SK-N-SH (cell line): ENCODE data around the gene CARM1. TPM values are rescaled to one million over a fixed set of nuclear protein-coding genes. Genes with fewer than 3 reads are reported as not detected.

Experiments used
- CTCF ChIA-PET: fragments of 300-600, 350-600 bp; formaldehyde crosslinking; extraction: SDS; loops from one replicate; lab custom pipeline; 2021; lab: Yijun Ruan, JAX
- POLR2A ChIA-PET: fragments of 350-600 bp; sonication (Branson Sonifier 250); formaldehyde crosslinking; extraction: SDS; loops from one replicate; lab custom pipeline; 2020; ENCODE audit warnings: antibody characterized with exemption, inconsistent platforms; lab: Yijun Ruan, JAX
- DNase-seq: peaks from one replicate; pipeline ENCODE4 v3.0.0; 2012
- H2AFZ ChIP-seq: fragments of 200-600 bp; sonication (generic); 2 replicates; pipeline ENCODE4 v1.8.1; 2016; ENCODE audit warnings: antibody characterized with exemption, mild to moderate bottlenecking, low read depth
- H3F3A ChIP-seq: fragments of 200-600 bp; sonication (generic); replicated peaks from 2 replicates; pipeline ENCODE3; 2016; ENCODE audit warnings: antibody characterized with exemption, mild to moderate bottlenecking; ENCODE audit not compliant: insufficient read depth
- H3K27ac ChIP-seq, 2 experiments: fragments of 200-500 bp in 1 of 2; fragments of 200-600 bp in 1 of 2; sonication (Bioruptor generic) in 1 of 2; sonication (generic), shearing (Covaris generic) in 1 of 2; 2 replicates each; pipeline versions ENCODE4 v1.5.1 to v1.6.1; 2014 to 2016; ENCODE audit warnings: low read depth in 2 of 2, inconsistent platforms in 1 of 2, low read length in 1 of 2, mild to moderate bottlenecking in 1 of 2, mixed read lengths in 1 of 2
- H3K27me3 ChIP-seq: fragments of 200-600 bp; sonication (generic), shearing (Covaris generic); 2 replicates; pipeline ENCODE4 v1.6.1; 2016; ENCODE audit warnings: mixed run types; ENCODE audit not compliant: insufficient read depth
- H3K36me3 ChIP-seq, 2 experiments: fragments of 200-500 bp in 1 of 2; fragments of 200-600 bp in 1 of 2; sonication (Bioruptor generic) in 1 of 2; sonication (generic) in 1 of 2; replicated peaks in 1 of 2; 2 replicates each; pipeline versions ENCODE3 to v1.5.1; 2014 to 2016; ENCODE audit warnings: low read length in 1 of 2, mild to moderate bottlenecking in 1 of 2; ENCODE audit not compliant: insufficient read depth in 2 of 2, control insufficient read depth in 1 of 2
- H3K4me1 ChIP-seq, 2 experiments: fragments of 200-500 bp in 1 of 2; fragments of 200-600 bp in 1 of 2; sonication (Bioruptor generic) in 1 of 2; sonication (generic), shearing (Covaris generic) in 1 of 2; 2 replicates each; pipeline versions ENCODE4 v1.5.1 to v1.6.1; 2014 to 2016; ENCODE audit warnings: low read depth in 1 of 2, low read length in 1 of 2, mixed run types in 1 of 2; ENCODE audit not compliant: insufficient read depth in 2 of 2, control insufficient read depth in 1 of 2
- H3K4me2 ChIP-seq: fragments of 200-600 bp; sonication (generic), shearing (Covaris generic); 2 replicates; pipeline ENCODE4 v1.6.1; 2017; ENCODE audit warnings: mixed run types
- H3K4me3 ChIP-seq, 2 experiments: fragments of 200-500 bp in 1 of 2; fragments of 200-600 bp in 1 of 2; sonication (Bioruptor generic) in 1 of 2; sonication (generic), shearing (Covaris generic) in 1 of 2; 2 replicates each; pipeline versions ENCODE4 v1.5.1 to v1.8.1; 2014 to 2016; ENCODE audit warnings: low read depth in 2 of 2, inconsistent platforms in 1 of 2, low read length in 1 of 2, mild to moderate bottlenecking in 1 of 2, mixed read lengths in 1 of 2, moderate library complexity in 1 of 2
- H3K79me2 ChIP-seq: fragments of 200-600 bp; sonication (generic); 2 replicates; pipeline ENCODE4 v1.8.1; 2017; ENCODE audit warnings: mild to moderate bottlenecking; ENCODE audit not compliant: insufficient read depth
- H3K9ac ChIP-seq: fragments of 200-600 bp; sonication (generic); 2 replicates; pipeline ENCODE4 v1.6.1; 2017; ENCODE audit warnings: mixed run types
- H3K9me2 ChIP-seq: fragments of 200-600 bp; sonication (generic); 2 replicates; pipeline ENCODE4 v1.6.1; 2017; ENCODE audit warnings: mixed run types
- H3K9me3 ChIP-seq: fragments of 200-600 bp; sonication (generic); 2 replicates; pipeline ENCODE4 v1.6.1; 2017; ENCODE audit warnings: mixed run types, mild to moderate bottlenecking, moderate library complexity
- H4K20me1 ChIP-seq: fragments of 200-600 bp; sonication (generic); 2 replicates; pipeline ENCODE4 v1.6.1; 2017; ENCODE audit warnings: mild to moderate bottlenecking, mixed run types; ENCODE audit not compliant: insufficient read depth
- CHD2 ChIP-seq: fragments of 150-350 bp; IDR thresholded peaks from 2 replicates; pipeline ENCODE4 v1.6.1; 2018; ENCODE audit warnings: low read length; ENCODE audit not compliant: partially characterized antibody
- ELF1 ChIP-seq: IDR thresholded peaks from 2 replicates; pipeline ENCODE4 v1.4.0; 2012
- EZH2phosphoT487 ChIP-seq: fragments of 200-600 bp; sonication (generic); IDR thresholded peaks from 2 replicates; pipeline ENCODE4 v1.6.1; 2017; ENCODE audit warnings: low read depth, mixed run types, mild to moderate bottlenecking, antibody characterized with exemption, moderate library complexity, borderline replicate concordance
- FOSL2 ChIP-seq: IDR thresholded peaks from 2 replicates; pipeline ENCODE4 v1.4.0; 2012; ENCODE audit warnings: low read depth, mild to moderate bottlenecking, moderate library complexity, borderline replicate concordance
- FOXJ3 ChIP-seq: sonication (generic); formaldehyde crosslinking; IDR thresholded peaks from 2 replicates; pipeline ENCODE4 v1.5.1; 2020; ENCODE audit warnings: mild to moderate bottlenecking, missing genetic modification reagents
- GABPA ChIP-seq: IDR thresholded peaks from 2 replicates; pipeline ENCODE4 v1.4.0; 2012; ENCODE audit warnings: low read depth, mild to moderate bottlenecking
- NRF1 ChIP-seq: IDR thresholded peaks from 2 replicates; pipeline ENCODE4 v1.6.1; 2012; ENCODE audit warnings: low read depth, mild to moderate bottlenecking, low read length
- POLR2AphosphoS5 ChIP-seq: IDR thresholded peaks from 2 replicates; pipeline ENCODE4 v1.6.1; 2012; ENCODE audit warnings: low read depth, low read length
- TCF12 ChIP-seq: IDR thresholded peaks from 2 replicates; pipeline ENCODE4 v1.4.0; 2012
- YY1 ChIP-seq: IDR thresholded peaks from 2 replicates; pipeline ENCODE4 v1.4.0; 2012; ENCODE audit warnings: low read depth, mild to moderate bottlenecking
- WGBS: methylation state at CpG from one replicate; pipeline ENCODE4 v1.1.6; 2017; ENCODE audit warnings: low lambda C conversion rate; 5-methylcytosine and 5-hydroxymethylcytosine counted together
- polyA plus RNA-seq, 3 experiments: library from polyadenylated mRNA; depleted of rRNA; stranded (reverse); fragments of >200 nt; gene quantifications; 2 replicates each; pipeline ENCODE4 v1.2.3, GENCODE V29; 2012
- TF ChIP-seq, protein P1 (sequence below): IDR thresholded peaks from 2 replicates; pipeline ENCODE4; 2012
- TF ChIP-seq, protein P2 (sequence below): fragments of 200-600 bp; sonication (generic); IDR thresholded peaks from 2 replicates; pipeline ENCODE4 v1.6.1; 2017; ENCODE audit warnings: antibody characterized with exemption, mild to moderate bottlenecking, moderate library complexity
- TF ChIP-seq, protein P3 (sequence below): fragments of 150-350 bp; IDR thresholded peaks from 2 replicates; pipeline ENCODE4 v1.6.1; 2017; ENCODE audit warnings: antibody characterized with exemption, low read length, low read depth, borderline replicate concordance

Gene CARM1
- polyA plus RNA-seq, 1 of the 3 experiments (the other 2 are of a cell fraction), result 62.2 TPM

DNA sequence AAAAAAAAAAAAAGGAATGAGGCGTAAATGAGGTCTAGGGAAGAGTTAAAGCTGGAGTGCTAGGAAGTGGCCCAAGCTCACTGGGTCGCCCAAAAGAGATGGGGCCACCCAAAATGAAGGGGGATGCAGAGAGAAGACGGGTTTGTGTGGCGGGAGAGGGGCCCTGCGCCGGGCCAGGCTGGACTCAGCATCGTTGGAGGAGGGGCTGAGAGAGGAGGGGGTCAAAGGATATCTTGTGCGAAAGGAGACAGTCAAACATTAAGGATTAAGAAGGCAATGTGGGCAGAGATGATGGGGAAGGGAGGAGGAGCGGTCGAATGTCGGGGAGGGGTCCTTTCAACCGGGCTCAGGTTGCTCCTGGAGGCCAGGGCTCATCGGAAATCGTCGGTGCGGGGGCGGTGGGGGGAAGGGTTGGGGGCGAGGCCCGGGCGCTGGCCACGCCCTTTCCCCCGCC lies 825 bp upstream of the CARM1 start:
- H3K36me3 ChIP-seq, result no peaks in the 10 kb centered on the region
- peak overlapping the region; percentile 93 for H2AFZ ChIP-seq
- POLR2A ChIA-PET, result interaction anchor here (0.5 to 0.6 kb wide), 2 partner anchors 44 to 379 kb away, joined by 3 to 4 read pairs; no protein-coding TSS in a partner anchor
- peak overlapping the region; percentile 68 for H3K4me2 ChIP-seq
- no peaks in the 10 kb centered on the region for H3K27me3 ChIP-seq
- peaks cover 8 to 10% of the 10 kb centered on the region in 2 experiments; a peak in 1 of 4 replicates for H3K4me1 ChIP-seq
- DNase-seq, result no peak
- WGBS, result 6% methylated on average over 18 of the region's 22 CpGs
- TF ChIP-seq POLR2AphosphoS5 (peak; percentile 45; the same call in 1 of the 2 replicates), FOSL2 (no peak), ELF1 (no peak), TCF12 (no peak), NRF1 (no peak), YY1 (no peak), GABPA (no peak), CHD2 (peak; percentile 79), FOXJ3 (CRISPR knock-in tag) (no peak), EZH2phosphoT487 (no peak)
- TF ChIP-seq, protein P1, sequence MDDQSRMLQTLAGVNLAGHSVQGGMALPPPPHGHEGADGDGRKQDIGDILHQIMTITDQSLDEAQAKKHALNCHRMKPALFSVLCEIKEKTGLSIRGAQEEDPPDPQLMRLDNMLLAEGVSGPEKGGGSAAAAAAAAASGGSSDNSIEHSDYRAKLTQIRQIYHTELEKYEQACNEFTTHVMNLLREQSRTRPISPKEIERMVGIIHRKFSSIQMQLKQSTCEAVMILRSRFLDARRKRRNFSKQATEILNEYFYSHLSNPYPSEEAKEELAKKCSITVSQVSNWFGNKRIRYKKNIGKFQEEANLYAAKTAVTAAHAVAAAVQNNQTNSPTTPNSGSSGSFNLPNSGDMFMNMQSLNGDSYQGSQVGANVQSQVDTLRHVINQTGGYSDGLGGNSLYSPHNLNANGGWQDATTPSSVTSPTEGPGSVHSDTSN, result 0 out of 2 replicates have a peak, but pooled peaks have one; percentile 1
- TF ChIP-seq, protein P2, sequence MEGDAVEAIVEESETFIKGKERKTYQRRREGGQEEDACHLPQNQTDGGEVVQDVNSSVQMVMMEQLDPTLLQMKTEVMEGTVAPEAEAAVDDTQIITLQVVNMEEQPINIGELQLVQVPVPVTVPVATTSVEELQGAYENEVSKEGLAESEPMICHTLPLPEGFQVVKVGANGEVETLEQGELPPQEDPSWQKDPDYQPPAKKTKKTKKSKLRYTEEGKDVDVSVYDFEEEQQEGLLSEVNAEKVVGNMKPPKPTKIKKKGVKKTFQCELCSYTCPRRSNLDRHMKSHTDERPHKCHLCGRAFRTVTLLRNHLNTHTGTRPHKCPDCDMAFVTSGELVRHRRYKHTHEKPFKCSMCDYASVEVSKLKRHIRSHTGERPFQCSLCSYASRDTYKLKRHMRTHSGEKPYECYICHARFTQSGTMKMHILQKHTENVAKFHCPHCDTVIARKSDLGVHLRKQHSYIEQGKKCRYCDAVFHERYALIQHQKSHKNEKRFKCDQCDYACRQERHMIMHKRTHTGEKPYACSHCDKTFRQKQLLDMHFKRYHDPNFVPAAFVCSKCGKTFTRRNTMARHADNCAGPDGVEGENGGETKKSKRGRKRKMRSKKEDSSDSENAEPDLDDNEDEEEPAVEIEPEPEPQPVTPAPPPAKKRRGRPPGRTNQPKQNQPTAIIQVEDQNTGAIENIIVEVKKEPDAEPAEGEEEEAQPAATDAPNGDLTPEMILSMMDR, result no peak
- TF ChIP-seq, protein P3, sequence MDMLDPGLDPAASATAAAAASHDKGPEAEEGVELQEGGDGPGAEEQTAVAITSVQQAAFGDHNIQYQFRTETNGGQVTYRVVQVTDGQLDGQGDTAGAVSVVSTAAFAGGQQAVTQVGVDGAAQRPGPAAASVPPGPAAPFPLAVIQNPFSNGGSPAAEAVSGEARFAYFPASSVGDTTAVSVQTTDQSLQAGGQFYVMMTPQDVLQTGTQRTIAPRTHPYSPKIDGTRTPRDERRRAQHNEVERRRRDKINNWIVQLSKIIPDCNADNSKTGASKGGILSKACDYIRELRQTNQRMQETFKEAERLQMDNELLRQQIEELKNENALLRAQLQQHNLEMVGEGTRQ, result no peak
- CTCF ChIA-PET, result interaction anchor here (0.5 to 3.0 kb wide), 34 partner anchors 9 to 404 kb away, joined by 3 to 49 read pairs (median 3); partner anchors contain the start of genes DNM2, QTRT1 and TMED1
- peaks cover 2% of the 10 kb centered on the region; the same call in 1 of the 2 replicates for H4K20me1 ChIP-seq
- H3F3A ChIP-seq, result peaks cover 9% of the 10 kb centered on the region
- H3K27ac ChIP-seq, result peak overlapping the region; percentile 62 to 84
- H3K4me3 ChIP-seq, result peak overlapping the region; percentile 41 to 57
- no peaks in the 10 kb centered on the region for H3K9me3 ChIP-seq
- H3K79me2 ChIP-seq, result peaks cover 39% of the 10 kb centered on the region
- H3K9me2 ChIP-seq, result no peaks in the 10 kb centered on the region
- H3K9ac ChIP-seq, result peak overlapping the region; percentile 43
